A673 (cell line): Measurements from ENCODE around the gene PDE11A. TPM values are rescaled to one million over a fixed set of nuclear protein-coding genes. Genes with fewer than 3 reads are reported as not detected.

Source experiments
- BruUV-seq: library from RNA; stranded (reverse); fragments of 400-500 nt; replicated peaks from 2 replicates; lab custom pipeline; 2021; lab: Mats Ljungman, UMichigan
- CTCF ChIA-PET: fragments of 300-600 bp; sonication (Branson Sonifier 250); formaldehyde crosslinking; loops from one replicate; lab custom pipeline; 2022; ENCODE audit warnings: antibody characterized with exemption; lab: Charles Lee
- POLR2A ChIA-PET: fragments of 300-600 bp; sonication (Branson Sonifier 250); formaldehyde crosslinking; loops from one replicate; lab custom pipeline; 2022; ENCODE audit warnings: antibody characterized with exemption; ENCODE audit not compliant: low non-redundant PET; lab: Charles Lee
- DNase-seq: peaks from one replicate; pipeline ENCODE4 v3.0.0-alpha.2; 2015; ENCODE audit warnings: low spot score
- H3K27ac ChIP-seq: fragments of 200-600 bp; sonication (generic); 2 replicates; pipeline ENCODE4 v1.5.1; 2016; ENCODE audit warnings: mixed run types, low read depth, mild to moderate bottlenecking, mixed read lengths, antibody characterized with exemption, low read length; ENCODE audit not compliant: poor library complexity, severe bottlenecking
- H3K27me3 ChIP-seq: fragments of 200-600 bp; sonication (generic); replicated peaks from 2 replicates; pipeline ENCODE4 v1.6.1; 2017; ENCODE audit warnings: mixed run types, low read depth, mild to moderate bottlenecking, mixed read lengths, antibody characterized with exemption, low read length; ENCODE audit not compliant: insufficient read depth, poor library complexity
- H3K36me3 ChIP-seq: fragments of 200-600 bp; sonication (generic); 2 replicates; pipeline ENCODE4 v1.6.1; 2016; ENCODE audit warnings: mixed run types, mild to moderate bottlenecking, mixed read lengths, antibody characterized with exemption, low read length; ENCODE audit not compliant: insufficient read depth, poor library complexity, severe bottlenecking
- H3K4me1 ChIP-seq: fragments of 200-600 bp; sonication (generic); 2 replicates; pipeline ENCODE4 v1.6.1; 2017; ENCODE audit warnings: mixed run types, mild to moderate bottlenecking, mixed read lengths, antibody characterized with exemption, low read length; ENCODE audit not compliant: insufficient read depth, poor library complexity, severe bottlenecking
- H3K4me3 ChIP-seq: fragments of 200-600 bp; sonication (generic); 2 replicates; pipeline ENCODE4 v1.5.1; 2016; ENCODE audit warnings: low read depth, mixed run types, mild to moderate bottlenecking, mixed read lengths, low read length; ENCODE audit not compliant: poor library complexity, severe bottlenecking
- H3K9me3 ChIP-seq: fragments of 200-600 bp; sonication (generic); 2 replicates; pipeline ENCODE4 v1.6.1; 2016; ENCODE audit warnings: mixed run types, low read depth, mild to moderate bottlenecking, mixed read lengths, antibody characterized with exemption, low read length; ENCODE audit not compliant: poor library complexity, severe bottlenecking
- CTCF ChIP-seq: fragments of 300-800, 200-600 bp; sonication (generic); conservative IDR thresholded peaks from 2 replicates; pipeline ENCODE4 v1.5.1; 2017; ENCODE audit warnings: low read depth, mild to moderate bottlenecking, antibody characterized with exemption, low read length, moderate library complexity, mixed read lengths
- EZH2 ChIP-seq: fragments of 200-600 bp; sonication (generic); IDR thresholded peaks from 2 replicates; pipeline ENCODE4 v1.6.1; 2017; ENCODE audit warnings: borderline replicate concordance, low read depth, mild to moderate bottlenecking, mixed read lengths, antibody characterized with exemption, low read length; ENCODE audit not compliant: poor library complexity, severe bottlenecking
- intact Hi-C: fragments of 100-400 bp; cut with micrococcal nuclease; formaldehyde crosslinking; loops from one replicate; pipeline ENCODE4 v1.10.0; 2022; ENCODE audit not compliant: unreplicated experiment
- total RNA-seq: library from RNA; stranded (reverse); gene quantifications from 2 replicates; pipeline ENCODE4 v1.2.3, GENCODE V29; 2021

PDE11A gene
- total RNA-seq, 1 experiment from 2014 or later = not detected

- ChIA-PET POLR2A (no interaction called here), CTCF (no interaction called here)
- Histone ChIP-seq H3K36me3 (no peaks in the 10 kb centered on the region), H3K4me1 (peaks cover 30% of the 10 kb centered on the region), H3K27ac (no peak overlapping the region), H3K27me3 (no peaks in the 10 kb centered on the region), H3K4me3 (no peak overlapping the region), H3K9me3 (no peaks in the 10 kb centered on the region)
- intact Hi-C loops = no loop called here
- no TSS peak for BruUV-seq
- no peak for DNase-seq
- TF ChIP-seq EZH2 (no peak), CTCF (no peak)
Measured at GRCh38 chr2:177665328-177665727, 407.2 kb downstream of the PDE11A start.

- BruUV-seq = no TSS peak
- no peaks in the 10 kb centered on the region for H3K27me3 ChIP-seq
- H3K4me1 ChIP-seq = peaks cover 30% of the 10 kb centered on the region
- ChIA-PET POLR2A (no interaction called here), CTCF (no interaction called here)
- no peak for DNase-seq
- no peaks in the 10 kb centered on the region for H3K36me3 ChIP-seq
- intact Hi-C loops = no loop called here
- no peaks in the 10 kb centered on the region for H3K9me3 ChIP-seq
- no peak overlapping the region for H3K4me3 ChIP-seq
- no peak for TF ChIP-seq CTCF
- no peak for TF ChIP-seq EZH2
- H3K27ac ChIP-seq = no peak overlapping the region
Measured at GRCh38 chr2:177662895-177663294, 409.7 kb downstream of the PDE11A start.

GRCh38 chr2:177660742-177661141 is 411.8 kb downstream of the PDE11A start:
- H3K27me3 ChIP-seq = no peaks in the 10 kb centered on the region
- no peaks in the 10 kb centered on the region for H3K9me3 ChIP-seq
- no peak overlapping the region for H3K4me3 ChIP-seq
- DNase-seq = no peak
- ChIA-PET POLR2A (no interaction called here), CTCF (no interaction called here)
- H3K36me3 ChIP-seq = no peaks in the 10 kb centered on the region
- TF ChIP-seq EZH2 (no peak), CTCF (no peak)
- H3K27ac ChIP-seq = no peak overlapping the region
- intact Hi-C loops = no loop called here
- peaks cover 30% of the 10 kb centered on the region for H3K4me1 ChIP-seq
- no TSS peak for BruUV-seq
